ENCODE measurements around the gene SSR4. TPM values are rescaled to one million over a fixed set of nuclear protein-coding genes. Genes with fewer than 3 reads are reported as not detected.

Gene SSR4
- total and polyA plus RNA-seq, 10 of the 15 experiments (the other 5 are each of a cell fraction or from before 2014, with no cell fraction given) = 151 to 521 (median 310) TPM

DNA sequence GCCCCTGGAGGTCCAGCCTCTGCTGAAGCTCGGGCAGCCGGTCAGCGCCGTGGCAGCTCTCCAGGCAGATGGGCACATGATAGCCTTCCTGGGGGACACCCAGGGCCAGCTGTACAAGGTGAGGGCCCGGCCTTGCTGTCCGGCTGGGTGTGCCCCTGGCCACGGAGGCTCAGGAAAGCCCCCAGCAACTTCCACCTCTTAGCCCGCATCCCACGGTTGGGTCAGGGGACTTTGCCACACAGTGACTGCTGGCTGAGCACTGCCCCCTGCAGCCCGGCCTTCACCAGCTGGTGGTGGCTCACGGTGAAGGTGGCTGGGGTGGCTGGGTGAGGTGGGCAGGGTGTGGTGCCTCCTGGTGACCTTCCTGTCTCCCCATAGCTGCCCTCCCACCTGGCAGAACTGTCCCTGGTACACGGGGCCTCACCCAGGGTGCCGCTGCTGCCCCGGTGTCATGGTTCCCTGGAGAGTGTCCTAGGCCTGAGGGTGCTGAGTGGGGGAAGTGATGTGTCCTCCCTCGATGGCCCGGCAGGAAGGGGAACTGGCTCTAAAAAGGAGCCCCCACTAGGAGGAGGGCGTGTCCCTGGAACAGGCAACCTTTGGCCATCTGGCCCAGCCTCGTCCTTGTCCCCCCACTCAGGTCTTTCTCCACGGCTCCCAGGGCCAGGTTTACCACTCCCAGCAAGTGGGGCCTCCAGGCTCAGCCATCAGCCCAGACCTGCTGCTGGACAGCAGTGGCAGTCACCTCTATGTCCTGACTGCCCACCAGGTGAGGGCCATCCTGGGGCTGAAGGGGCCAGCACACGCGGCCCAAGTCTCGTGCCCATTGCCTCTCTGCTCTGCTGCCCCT is 25.9 kb upstream of the SSR4 start:
- Histone ChIP-seq H3K79me2 (ENCODE audit: control insufficient read depth, insufficient read depth, low read length) (no peaks in the 10 kb centered on the region), H3K4me2 (ENCODE audit: control insufficient read depth, insufficient read depth) (no peak overlapping the region), H2AFZ (ENCODE audit: control insufficient read depth, low read depth, low read length) (no peak overlapping the region), H3K4me1 (ENCODE audit: control insufficient read depth, insufficient read depth, low read length) (no peaks in the 10 kb centered on the region), H3K4me3 (no peak overlapping the region), H3K27me3 (replicated peaks in 1 of 2; ENCODE audit: control insufficient read depth in 2 of 2, insufficient read depth in 2 of 2, low read length in 1 of 2) (no peaks in the 10 kb centered on the region), H4K20me1 (ENCODE audit: control insufficient read depth, insufficient read depth) (no peaks in the 10 kb centered on the region), H3K9ac (ENCODE audit: control insufficient read depth, insufficient read depth, low read length) (no peak overlapping the region), H3K36me3 (ENCODE audit: control insufficient read depth in 2 of 2, insufficient read depth in 2 of 2, low read length in 1 of 2) (no peaks in the 10 kb centered on the region), H3K27ac (ENCODE audit: control insufficient read depth, insufficient read depth) (no peak overlapping the region), H3K9me3 (replicated peaks; ENCODE audit: control insufficient read depth, insufficient read depth, low read length) (no peaks in the 10 kb centered on the region; the same call in 2 of the 3 replicates)
- BruUV-seq (replicated peaks) = no TSS peak
- POLR2A ChIA-PET = no interaction called here
- in situ Hi-C loops (cut with MboI) (no loop called here), intact Hi-C loops (cut with micrococcal nuclease; ENCODE audit: unreplicated experiment) (no loop called here)
- WGBS (ENCODE audit: insufficient coverage, insufficient replicate concordance, low lambda C conversion rate, missing lambda C conversion rate) = 40% methylated on average over 20 of the region's 22 CpGs
- SMC1A ChIA-PET (ENCODE audit: uncharacterized antibody, unreplicated experiment) = no interaction called here
- FAIRE-seq = no peak
- TF ChIP-seq, protein P1, sequence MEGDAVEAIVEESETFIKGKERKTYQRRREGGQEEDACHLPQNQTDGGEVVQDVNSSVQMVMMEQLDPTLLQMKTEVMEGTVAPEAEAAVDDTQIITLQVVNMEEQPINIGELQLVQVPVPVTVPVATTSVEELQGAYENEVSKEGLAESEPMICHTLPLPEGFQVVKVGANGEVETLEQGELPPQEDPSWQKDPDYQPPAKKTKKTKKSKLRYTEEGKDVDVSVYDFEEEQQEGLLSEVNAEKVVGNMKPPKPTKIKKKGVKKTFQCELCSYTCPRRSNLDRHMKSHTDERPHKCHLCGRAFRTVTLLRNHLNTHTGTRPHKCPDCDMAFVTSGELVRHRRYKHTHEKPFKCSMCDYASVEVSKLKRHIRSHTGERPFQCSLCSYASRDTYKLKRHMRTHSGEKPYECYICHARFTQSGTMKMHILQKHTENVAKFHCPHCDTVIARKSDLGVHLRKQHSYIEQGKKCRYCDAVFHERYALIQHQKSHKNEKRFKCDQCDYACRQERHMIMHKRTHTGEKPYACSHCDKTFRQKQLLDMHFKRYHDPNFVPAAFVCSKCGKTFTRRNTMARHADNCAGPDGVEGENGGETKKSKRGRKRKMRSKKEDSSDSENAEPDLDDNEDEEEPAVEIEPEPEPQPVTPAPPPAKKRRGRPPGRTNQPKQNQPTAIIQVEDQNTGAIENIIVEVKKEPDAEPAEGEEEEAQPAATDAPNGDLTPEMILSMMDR (IDR thresholded peaks at IDR 0.05 in 2 of 3, conservative IDR thresholded peaks at IDR 0.05 in 1 of 3; ENCODE audit: control insufficient read depth in 2 of 3, extremely low read depth in 1 of 3, insufficient read depth in 1 of 3, low read depth in 3 of 3, low read length in 3 of 3) = peak in 1 of 3 experiments; percentile 21; a peak in 1 of 6 replicates
- no peak for TF ChIP-seq SPI1 (IDR thresholded peaks at IDR 0.05; ENCODE audit: borderline replicate concordance, insufficient read depth, low read depth, low read length)
- CTCF ChIA-PET = no interaction called here
- no peak for ATAC-seq
- RAD21 ChIA-PET (ENCODE audit: unreplicated experiment) = no interaction called here
- DNase-seq (ENCODE audit: low read depth, low spot score) = no peak

Data from GM12878 (cell line).